ENCODE results near the gene LY6G5C. TPM values are rescaled to one million over a fixed set of nuclear protein-coding genes. Genes with fewer than 3 reads are reported as not detected.

Gene LY6G5C
- total RNA-seq, 2 donors from 2014 or later: 1.2 to 4.9 TPM

DNA sequence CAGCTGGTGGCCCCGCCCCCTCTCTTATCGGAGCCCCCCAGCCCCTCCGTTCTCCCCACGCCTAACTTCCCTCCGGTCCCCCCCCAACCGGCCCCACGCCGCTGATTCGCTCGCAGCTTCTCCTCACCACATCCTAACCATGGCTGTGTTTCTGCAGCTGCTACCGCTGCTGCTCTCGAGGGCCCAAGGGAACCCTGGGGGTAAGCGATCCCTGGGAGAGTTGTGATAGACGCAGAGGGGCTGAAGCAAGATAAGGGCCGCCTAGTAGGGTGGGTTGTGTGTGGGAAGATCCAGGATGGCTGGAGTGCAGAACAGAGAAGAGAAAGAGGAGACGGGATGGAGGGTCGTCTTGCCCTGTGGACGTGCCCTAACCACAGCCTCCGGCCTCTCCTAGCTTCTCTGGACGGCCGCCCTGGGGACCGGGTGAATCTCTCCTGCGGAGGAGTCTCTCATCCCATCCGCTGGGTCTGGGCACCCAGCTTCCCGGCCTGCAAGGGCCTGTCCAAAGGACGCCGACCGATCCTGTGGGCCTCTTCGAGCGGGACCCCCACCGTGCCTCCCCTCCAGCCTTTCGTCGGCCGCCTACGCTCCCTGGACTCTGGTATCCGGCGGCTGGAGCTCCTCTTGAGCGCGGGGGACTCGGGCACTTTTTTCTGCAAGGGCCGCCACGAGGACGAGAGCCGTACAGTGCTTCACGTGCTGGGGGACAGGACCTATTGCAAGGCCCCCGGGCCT lies 42.5 kb upstream of the LY6G5C start, which contains the start of gene MPIG6B:
TSS of gene MPIG6B (plus strand) at position 129 of the 735 bp plus-strand sequence. CDS start at position 140, 11 bp downstream.
- H3K4me3 ChIP-seq: no peak within 1 kb of the TSS
- H3K27ac ChIP-seq: no peak within 1 kb of the TSS
- peaks cover 17% of the 10 kb centered on the region for H3K36me3 ChIP-seq
- no peaks in the 10 kb centered on the region for H3K9me3 ChIP-seq
- H3K27me3 ChIP-seq: no peaks in the 10 kb centered on the region
- peaks cover 0 to 15% of the 10 kb centered on the region in 2 donors for H3K4me1 ChIP-seq
- DNase-seq (ENCODE audit: low spot score): no peak
- TF ChIP-seq, protein P1, sequence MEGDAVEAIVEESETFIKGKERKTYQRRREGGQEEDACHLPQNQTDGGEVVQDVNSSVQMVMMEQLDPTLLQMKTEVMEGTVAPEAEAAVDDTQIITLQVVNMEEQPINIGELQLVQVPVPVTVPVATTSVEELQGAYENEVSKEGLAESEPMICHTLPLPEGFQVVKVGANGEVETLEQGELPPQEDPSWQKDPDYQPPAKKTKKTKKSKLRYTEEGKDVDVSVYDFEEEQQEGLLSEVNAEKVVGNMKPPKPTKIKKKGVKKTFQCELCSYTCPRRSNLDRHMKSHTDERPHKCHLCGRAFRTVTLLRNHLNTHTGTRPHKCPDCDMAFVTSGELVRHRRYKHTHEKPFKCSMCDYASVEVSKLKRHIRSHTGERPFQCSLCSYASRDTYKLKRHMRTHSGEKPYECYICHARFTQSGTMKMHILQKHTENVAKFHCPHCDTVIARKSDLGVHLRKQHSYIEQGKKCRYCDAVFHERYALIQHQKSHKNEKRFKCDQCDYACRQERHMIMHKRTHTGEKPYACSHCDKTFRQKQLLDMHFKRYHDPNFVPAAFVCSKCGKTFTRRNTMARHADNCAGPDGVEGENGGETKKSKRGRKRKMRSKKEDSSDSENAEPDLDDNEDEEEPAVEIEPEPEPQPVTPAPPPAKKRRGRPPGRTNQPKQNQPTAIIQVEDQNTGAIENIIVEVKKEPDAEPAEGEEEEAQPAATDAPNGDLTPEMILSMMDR (IDR thresholded peaks at IDR 0.05): no peak

DNA sequence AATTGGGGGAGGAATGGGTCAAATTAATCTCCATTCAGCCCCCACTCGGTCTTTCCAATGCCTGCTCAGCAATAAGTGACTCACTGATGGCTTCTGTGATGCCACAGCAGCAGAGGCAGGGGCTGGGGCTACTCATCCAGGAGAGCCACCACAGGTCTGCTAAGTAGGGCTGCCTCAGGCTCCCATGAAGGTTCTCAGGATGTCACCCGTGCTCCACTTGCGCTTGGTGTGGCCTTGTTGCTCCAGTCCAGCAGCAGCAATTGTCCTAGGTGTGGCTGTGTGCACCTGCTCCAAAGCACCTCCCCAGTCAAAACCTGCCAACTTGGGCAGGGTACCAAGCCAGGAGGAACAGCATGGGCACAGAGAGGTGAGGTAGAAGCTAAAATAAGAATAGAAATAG lies 41.3 kb upstream of the LY6G5C start:
- Histone ChIP-seq H3K9me3 (no peaks in the 10 kb centered on the region), H3K4me1 (peaks cover 0 to 5% of the 10 kb centered on the region in 2 donors), H3K27me3 (no peaks in the 10 kb centered on the region), H3K27ac (no peak overlapping the region), H3K36me3 (peaks cover 13% of the 10 kb centered on the region), H3K4me3 (no peak overlapping the region)
- DNase-seq (ENCODE audit: low spot score): no peak
- TF ChIP-seq, protein P1 (IDR thresholded peaks at IDR 0.05): no peak

DNA sequence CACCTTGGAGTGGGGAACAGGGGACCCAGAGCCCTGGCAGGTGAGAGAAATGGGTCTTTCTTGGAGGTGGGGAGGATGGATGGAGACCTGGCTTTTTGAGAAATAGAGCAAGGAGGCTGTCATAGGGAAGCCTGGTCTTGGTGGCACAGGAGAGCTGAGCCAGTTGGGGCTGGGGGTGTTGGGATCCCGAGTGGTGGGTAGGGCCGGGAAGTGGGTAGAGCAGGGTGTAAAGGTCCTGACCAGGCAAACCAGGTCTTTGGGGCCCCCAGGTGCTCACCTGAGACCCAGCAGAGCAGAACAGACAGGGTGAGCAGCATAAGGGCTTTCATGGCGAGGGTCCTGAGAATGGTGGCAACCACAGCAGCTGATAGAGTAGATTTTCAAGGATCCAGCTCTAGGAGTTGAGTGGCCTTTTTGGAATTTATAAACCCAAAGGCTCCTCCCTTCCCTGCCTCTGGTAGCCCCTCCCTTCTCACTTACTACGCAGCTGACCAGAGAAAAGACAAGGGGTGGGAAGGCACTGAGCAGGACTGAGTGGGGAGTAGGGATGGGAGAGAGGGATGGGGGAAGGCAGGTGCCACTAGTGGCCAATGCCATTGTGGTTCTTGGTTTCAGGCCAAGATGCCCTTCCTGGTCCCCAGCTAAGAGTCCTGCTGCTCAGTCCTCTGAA lies 40.6 kb upstream of the LY6G5C start, which contains the start of gene LY6G6C:
TSS of gene LY6G6C (minus strand) at position 396 of the 670 bp plus-strand sequence. CDS start at position 329, 67 bp downstream.
- peaks cover 6% of the 10 kb centered on the region for H3K36me3 ChIP-seq
- peaks cover 0 to 5% of the 10 kb centered on the region in 2 donors for H3K4me1 ChIP-seq
- no peaks in the 10 kb centered on the region for H3K27me3 ChIP-seq
- H3K9me3 ChIP-seq: no peaks in the 10 kb centered on the region
- TF ChIP-seq, protein P1 (IDR thresholded peaks at IDR 0.05): no peak
- no peak within 1 kb of the TSS for H3K4me3 ChIP-seq
- no peak within 1 kb of the TSS for H3K27ac ChIP-seq
- DNase-seq (ENCODE audit: low spot score): no peak

DNA sequence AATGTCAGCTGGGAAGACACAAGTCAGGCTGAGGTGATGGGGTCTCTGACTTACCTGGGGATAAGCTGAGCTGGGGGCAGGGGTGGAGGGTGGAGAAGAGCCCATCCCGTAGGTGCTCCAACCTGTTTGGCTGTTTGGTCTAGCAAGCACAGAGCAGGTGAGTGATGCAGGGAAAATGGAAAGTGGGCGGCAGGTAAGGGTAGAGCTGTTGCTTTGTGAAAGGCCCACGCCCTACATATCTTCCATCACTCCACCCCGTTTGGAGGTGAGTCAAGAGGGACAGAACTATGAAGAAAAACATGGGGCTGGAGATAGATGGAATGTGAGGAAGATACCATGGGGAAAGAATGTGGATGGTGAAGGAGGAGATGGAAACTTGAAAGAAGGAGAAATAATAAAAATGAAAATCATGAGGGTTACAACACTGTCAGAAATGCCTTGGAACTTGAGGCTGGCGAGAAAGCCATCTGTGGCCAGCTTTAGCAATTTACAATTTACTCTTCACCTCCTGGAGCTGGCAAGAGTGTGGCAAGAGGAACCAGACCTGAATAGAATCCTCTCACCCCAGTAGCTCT lies 39.4 kb upstream of the LY6G5C start:
- H3K4me3 ChIP-seq: no peak overlapping the region
- H3K4me1 ChIP-seq: no peaks in the 10 kb centered on the region
- TF ChIP-seq, protein P1 (IDR thresholded peaks at IDR 0.05): no peak
- DNase-seq (ENCODE audit: low spot score): no peak
- no peaks in the 10 kb centered on the region for H3K36me3 ChIP-seq
- no peak overlapping the region for H3K27ac ChIP-seq
- H3K9me3 ChIP-seq: no peaks in the 10 kb centered on the region
- H3K27me3 ChIP-seq: no peaks in the 10 kb centered on the region

DNA sequence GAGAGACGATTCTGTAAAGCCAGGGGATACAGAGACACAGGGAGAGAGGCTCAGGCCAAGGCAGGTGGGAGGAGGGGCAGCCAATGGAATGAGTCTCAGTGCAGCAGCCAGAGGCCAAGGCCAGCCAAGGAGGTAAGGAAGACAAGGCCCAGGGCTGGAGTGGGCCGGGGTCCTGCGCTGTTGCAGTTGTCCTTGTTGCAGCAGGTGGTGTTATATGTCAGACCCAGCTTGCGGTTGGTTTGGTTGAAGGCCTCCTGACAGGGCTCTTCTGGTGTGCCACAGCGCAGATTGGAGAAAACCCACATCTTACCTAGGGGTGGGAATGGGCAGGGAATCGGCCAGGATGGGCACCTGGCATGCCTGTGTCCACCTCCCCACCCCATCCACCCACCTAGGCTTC lies 38.1 kb upstream of the LY6G5C start:
- no peak overlapping the region for H3K27ac ChIP-seq
- TF ChIP-seq, protein P1 (IDR thresholded peaks at IDR 0.05): no peak
- no peaks in the 10 kb centered on the region for H3K9me3 ChIP-seq
- H3K4me1 ChIP-seq: no peaks in the 10 kb centered on the region
- H3K4me3 ChIP-seq: no peak overlapping the region
- DNase-seq (ENCODE audit: low spot score): no peak
- H3K36me3 ChIP-seq: no peaks in the 10 kb centered on the region
- H3K27me3 ChIP-seq: no peaks in the 10 kb centered on the region

Data from right atrium auricular region (tissue), 2 donors.